ENCODE data around the gene ITSN2.

GRCh38 chr2:24362253-24362652 lies 1.9 kb upstream of the ITSN2 start:
- TF ChIP-seq CTCF (IDR thresholded peaks at IDR 0.05) = no peak
- TF ChIP-seq EZH2phosphoT487 (IDR thresholded peaks at IDR 0.05) = no peak

All from neural progenitor cell (in vitro differentiated cells).